MG63 (cell line): Measurements from ENCODE around the gene CERS1. TPM values are rescaled to one million over a fixed set of nuclear protein-coding genes. Genes with fewer than 3 reads are reported as not detected.
"Not testable (repeated sequence)": the region's sequence is repeated elsewhere in the genome, so short reads cannot be mapped to it uniquely, and the experiment has no call there.

Source experiments
- DNase-seq: peaks from one replicate; pipeline ENCODE4 v3.0.0-alpha.2; 2020
- H3K27me3 ChIP-seq: fragments of 250-450 bp; sonication (Bioruptor Pico); 2 replicates; pipeline ENCODE4 v1.5.1; 2020; ENCODE audit warnings: mild to moderate bottlenecking, moderate library complexity
- H3K36me3 ChIP-seq: fragments of 250-450 bp; sonication (Bioruptor Pico); 2 replicates; pipeline ENCODE4 v1.5.1; 2020; ENCODE audit warnings: mild to moderate bottlenecking, moderate library complexity
- H3K4me3 ChIP-seq: fragments of 250-450 bp; sonication (Bioruptor Pico); 2 replicates; pipeline ENCODE4 v1.5.1; 2020; ENCODE audit warnings: mild to moderate bottlenecking, moderate library complexity
- H3K9me3 ChIP-seq: fragments of 250-450 bp; sonication (Bioruptor Pico); 2 replicates; pipeline ENCODE4 v1.5.1; 2020; ENCODE audit warnings: mild to moderate bottlenecking, moderate library complexity
- total RNA-seq: library from RNA; depleted of rRNA; stranded (reverse); fragments of >200 nt; shearing (Covaris generic); gene quantifications from 2 replicates; pipeline ENCODE4 v1.2.3, GENCODE V29; 2014; ENCODE audit warnings: low replicate concordance

CERS1 gene
- total RNA-seq, 1 experiment from 2014 or later, result 9.9 TPM

DNA sequence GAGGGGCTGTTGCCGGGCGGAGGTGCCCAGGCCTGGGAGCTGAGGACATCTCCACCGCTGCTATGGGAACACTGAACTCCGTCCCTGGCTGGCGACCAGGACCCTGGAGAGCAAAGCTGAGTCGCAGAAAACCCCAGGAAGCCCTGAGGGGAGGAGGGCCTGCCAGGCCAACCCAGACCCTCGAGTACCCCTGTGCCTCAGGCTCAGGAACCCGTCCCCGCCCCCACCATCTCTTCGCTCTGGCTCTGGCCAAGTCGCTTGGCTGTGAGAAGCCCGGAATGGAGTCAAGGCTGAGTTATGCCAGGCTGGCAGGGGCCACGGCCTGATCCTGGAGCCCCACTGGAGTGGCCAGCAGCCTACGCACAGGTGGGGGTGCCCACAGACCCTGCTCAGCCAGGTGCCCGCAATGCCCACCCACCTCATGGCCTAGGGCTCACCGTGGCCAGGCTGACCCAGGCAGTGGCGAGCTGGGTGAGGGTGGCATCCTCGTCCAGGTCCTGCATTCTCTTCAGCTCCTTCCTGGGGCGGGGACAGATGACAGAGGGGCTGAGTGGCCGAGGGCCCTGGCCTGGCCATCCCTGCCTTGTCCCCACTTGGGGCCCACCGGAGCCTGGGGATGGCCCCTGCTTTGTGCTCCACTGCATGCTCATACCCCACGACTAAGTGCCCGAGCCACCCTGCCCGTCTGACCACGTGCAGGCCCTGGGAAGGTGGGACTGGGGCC is 8.5 kb upstream of the CERS1 start:
- Histone ChIP-seq H3K4me3 (no peak overlapping the region), H3K27me3 (no peaks in the 10 kb centered on the region), H3K9me3 (no peaks in the 10 kb centered on the region), H3K36me3 (peaks cover 95% of the 10 kb centered on the region)
- DNase-seq, result no peak

DNA sequence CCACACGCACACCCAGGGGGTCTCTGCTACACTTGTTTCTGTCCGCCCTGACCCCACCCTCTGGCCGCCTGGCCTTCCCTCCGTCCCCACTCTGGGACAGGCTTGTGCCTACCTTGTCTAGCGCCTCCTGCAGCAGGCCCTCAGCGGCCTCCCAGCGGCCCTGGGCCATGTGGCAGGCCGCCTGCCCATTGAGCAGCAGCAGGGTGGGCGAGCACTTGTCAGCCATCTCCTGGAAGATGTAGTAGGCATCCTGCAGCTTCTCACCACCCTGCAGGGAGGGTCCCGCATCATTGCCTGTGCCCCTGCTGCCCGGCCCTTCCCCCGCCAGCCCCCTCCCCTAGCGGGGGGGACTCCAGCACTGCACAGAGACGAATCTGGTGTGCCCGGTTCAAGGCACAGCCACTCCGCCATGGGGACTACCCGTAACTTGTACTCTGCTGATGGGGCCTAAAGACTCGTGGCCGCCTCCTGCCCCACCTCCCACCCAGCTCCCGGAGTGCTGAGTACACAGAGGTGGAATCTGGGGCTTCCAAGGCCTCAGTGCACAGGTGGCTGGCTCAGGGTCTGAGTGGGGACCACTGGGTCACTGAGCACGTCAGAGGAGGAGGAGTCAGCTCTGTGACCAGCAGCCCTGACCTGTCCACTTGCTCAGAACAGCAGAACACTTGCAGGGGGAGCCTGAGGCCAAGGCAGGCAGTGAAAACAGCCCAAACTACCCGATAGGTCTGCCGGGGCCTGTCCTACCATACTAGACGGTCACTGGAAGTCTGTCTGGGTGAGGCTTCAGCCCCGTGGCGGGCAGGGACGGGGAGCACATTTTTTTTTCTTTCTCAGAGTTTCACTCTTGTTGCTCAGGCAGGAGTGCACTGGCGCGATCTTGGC is 7.4 kb upstream of the CERS1 start:
- H3K27me3 ChIP-seq, result no peaks in the 10 kb centered on the region
- DNase-seq, result no peak
- H3K9me3 ChIP-seq, result no peaks in the 10 kb centered on the region
- peaks cover 96% of the 10 kb centered on the region for H3K36me3 ChIP-seq
- no peak overlapping the region for H3K4me3 ChIP-seq

DNA sequence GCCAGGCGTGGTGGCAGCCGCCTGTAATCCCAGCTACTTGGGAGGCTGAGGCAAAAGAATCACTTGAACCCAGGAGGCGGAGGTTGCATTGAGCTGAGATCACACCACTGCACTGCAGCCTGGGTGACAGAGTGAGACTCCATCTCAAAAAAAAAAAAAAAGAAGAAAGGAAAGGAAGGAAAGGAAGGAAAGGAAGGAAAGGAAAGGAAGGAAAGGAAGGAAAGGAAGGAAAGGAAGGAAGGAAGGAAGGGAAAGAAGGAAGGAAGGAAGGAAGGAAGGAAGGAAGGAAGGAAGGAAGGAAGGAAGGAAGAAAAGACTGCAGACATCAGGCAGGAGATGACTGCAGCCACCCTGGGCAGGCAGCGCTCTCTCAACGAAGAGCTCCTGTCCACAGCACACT is 6.6 kb upstream of the CERS1 start:
- not testable (repeated sequence) for H3K27me3 ChIP-seq, DNase-seq, H3K9me3 ChIP-seq, H3K4me3 ChIP-seq
- peaks cover 87% of the 10 kb centered on the region for H3K36me3 ChIP-seq

DNA sequence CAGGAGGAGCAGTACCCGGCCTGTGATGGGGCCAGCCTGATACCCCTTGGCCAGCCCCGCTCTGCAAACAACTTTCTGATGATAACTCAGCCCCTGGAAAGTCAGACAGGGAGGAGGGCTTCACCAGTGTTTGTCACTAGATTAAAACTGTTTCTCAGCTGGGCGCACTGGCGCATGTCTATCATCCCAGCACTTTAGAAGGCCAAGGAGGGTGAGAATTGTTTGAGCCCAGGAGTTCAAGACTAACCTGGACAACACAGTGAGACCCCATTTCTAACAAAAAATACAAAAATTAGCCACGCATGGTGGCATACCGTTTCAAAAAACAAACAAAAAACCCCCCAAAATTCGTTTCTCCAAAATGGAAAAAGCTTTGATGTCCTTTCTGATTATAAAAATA is 5.5 kb upstream of the CERS1 start:
- no peaks in the 10 kb centered on the region for H3K9me3 ChIP-seq
- H3K36me3 ChIP-seq, result peaks cover 77% of the 10 kb centered on the region
- DNase-seq, result no peak
- no peaks in the 10 kb centered on the region for H3K27me3 ChIP-seq
- no peak overlapping the region for H3K4me3 ChIP-seq

DNA sequence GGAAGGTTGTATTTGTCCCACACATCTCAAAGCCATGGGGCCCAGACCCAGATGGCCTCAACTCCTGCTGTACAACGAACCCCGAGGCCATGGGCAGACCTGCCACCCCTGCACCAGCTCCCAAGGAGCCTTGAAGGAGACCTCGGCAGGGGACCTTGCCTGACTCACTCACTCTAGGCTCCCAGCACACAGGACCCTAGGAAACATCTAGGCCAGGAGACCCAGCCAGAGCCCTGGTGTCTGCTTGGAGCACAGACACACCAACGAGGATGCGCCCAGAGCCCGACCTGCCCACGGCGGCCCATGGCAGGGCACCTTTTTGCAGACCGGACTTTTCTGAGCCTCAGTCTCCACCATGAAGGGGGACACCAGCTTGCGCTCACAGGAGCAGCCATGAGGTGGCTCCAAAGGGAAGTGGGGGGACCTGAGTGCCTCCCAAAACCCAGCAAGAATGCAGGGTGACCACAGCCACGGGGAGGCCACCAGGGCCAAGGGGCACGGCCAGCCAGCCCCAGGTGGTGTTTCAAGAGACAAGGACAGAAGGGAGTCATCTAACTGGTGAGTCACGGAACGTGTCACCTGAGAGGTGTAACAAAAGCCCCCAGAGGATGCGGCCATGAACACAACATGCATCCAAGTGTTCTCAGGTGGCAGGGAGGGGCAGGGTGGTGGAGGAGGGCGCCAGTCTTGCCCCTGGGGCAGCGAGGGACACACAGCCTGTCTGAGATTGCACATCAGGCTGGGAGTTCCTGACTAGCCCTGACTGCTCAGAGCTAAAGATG is 4.9 kb upstream of the CERS1 start:
- Histone ChIP-seq H3K9me3 (no peaks in the 10 kb centered on the region), H3K36me3 (peaks cover 71% of the 10 kb centered on the region), H3K27me3 (no peaks in the 10 kb centered on the region), H3K4me3 (no peak overlapping the region)
- DNase-seq, result no peak

DNA sequence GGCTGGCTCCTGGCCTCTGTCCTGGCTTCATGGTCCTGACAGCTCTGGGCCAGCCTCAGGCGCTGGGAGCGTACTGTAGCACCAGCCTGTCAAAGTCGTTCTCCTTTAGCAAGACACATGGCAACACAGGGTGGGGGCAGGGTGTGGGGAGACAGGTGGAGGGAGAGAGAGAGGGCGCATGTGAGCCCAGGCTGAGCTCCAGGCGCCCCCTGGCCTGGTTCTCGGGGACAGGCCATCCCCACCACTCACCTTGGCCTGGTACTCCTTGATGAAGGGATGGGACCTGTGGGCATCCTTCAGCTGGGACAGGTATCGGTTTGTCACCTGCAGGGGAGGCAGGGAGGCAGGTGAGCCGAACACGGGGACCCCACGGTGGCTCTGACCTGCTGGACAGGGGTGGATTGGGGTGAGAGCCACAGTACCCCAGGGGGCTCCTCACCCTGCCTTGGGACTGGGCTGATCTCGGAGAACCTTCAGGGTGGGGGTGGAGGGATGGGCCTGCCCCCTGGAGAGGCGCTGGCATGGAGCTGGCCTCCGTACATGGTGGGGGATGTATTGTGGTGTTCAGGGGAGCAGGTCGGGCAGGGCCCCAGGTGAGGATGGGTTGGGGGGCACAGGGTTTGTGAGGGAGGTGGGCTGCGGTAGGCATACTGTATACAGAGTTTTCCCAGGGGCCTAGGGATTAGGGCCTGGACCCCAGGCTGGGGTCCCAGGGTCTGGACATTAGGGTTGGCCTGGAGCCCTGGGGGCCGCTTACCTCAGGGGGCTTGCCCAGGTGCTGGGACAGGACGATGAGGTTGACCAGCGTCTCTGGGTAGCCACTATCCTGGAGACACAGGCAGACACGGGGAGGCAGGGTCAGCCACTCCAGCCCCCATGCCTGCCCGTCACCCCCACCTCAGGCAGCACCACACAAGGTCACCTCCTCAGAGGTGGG is 3.9 kb upstream of the CERS1 start:
- Histone ChIP-seq H3K36me3 (peaks cover 61% of the 10 kb centered on the region), H3K9me3 (0 out of 2 replicates have a peak, but pooled peaks cover 2% of the 10 kb centered on the region), H3K27me3 (no peaks in the 10 kb centered on the region), H3K4me3 (no peak overlapping the region)
- DNase-seq, result no peak

DNA sequence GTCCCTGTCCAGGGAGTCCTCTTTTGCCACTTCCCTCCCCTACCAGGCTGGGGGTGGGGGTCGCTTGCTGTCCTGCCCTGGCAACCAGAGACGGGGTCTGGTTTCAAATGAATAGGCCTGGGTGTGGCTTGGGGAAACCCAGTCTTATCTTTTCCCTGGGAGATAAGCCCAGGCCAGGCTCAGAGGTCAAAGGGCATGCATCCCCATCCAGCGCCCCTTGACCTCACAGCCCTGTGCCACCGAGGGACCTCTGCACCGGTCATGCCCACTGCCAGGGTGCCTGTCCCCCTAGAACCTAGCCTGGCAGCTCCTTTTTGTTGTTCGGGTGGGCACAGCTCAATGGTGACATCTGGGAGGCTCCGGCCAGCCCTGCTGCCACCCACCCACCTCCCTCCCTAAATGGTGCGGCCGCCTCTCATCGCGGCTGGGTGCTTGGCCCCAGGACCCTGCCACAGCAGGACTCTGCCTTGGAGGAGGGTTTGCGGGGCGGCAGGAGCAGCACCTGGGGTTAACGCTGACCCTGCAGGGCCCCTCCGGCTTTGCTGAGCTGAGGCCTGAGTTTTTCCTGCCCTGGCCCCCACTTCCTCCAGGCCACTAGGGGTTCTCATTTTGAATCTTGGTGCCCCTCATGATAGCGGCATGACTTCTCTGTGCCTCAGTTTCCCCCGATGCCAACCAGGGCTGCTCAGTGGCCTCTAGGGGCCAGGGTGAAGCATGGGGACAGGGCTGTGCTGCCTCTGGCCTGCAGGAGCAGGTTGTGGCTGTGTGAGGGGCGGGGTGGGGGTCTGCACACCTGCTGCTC is 2.9 kb upstream of the CERS1 start:
- Histone ChIP-seq H3K36me3 (peaks cover 50% of the 10 kb centered on the region), H3K27me3 (no peaks in the 10 kb centered on the region), H3K4me3 (no peak overlapping the region), H3K9me3 (0 out of 2 replicates have a peak, but pooled peaks cover 2% of the 10 kb centered on the region)
- no peak for DNase-seq

DNA sequence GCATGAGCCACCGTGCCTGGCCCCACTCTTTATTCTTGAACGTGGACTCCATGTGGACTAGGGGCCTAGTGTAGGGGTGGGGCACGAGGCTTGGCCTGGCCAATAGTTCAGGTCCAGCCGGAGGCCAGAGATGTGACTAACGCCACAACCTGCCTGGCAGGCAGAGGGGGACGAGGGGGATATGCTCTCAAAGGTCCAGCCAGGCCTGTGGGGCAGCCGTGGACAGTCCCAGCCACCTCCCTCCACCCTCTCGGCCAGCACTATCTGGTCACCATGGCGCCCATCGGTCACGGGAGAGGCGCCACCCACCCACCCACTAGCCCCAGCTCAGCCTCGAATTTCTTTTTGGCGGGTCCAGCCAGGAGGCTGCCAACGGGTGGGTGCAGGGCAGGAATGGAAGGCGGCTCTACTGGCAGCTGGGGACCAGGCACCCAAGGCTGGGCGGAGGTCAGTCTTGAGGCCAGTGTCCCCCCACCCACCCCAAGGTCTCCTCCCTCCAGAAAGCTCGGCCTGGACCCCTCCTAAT is 2.2 kb upstream of the CERS1 start:
- Histone ChIP-seq H3K36me3 (peaks cover 43% of the 10 kb centered on the region), H3K4me3 (no peak overlapping the region), H3K9me3 (0 out of 2 replicates have a peak, but pooled peaks cover 2% of the 10 kb centered on the region), H3K27me3 (no peaks in the 10 kb centered on the region)
- DNase-seq, result peak; percentile 74

DNA sequence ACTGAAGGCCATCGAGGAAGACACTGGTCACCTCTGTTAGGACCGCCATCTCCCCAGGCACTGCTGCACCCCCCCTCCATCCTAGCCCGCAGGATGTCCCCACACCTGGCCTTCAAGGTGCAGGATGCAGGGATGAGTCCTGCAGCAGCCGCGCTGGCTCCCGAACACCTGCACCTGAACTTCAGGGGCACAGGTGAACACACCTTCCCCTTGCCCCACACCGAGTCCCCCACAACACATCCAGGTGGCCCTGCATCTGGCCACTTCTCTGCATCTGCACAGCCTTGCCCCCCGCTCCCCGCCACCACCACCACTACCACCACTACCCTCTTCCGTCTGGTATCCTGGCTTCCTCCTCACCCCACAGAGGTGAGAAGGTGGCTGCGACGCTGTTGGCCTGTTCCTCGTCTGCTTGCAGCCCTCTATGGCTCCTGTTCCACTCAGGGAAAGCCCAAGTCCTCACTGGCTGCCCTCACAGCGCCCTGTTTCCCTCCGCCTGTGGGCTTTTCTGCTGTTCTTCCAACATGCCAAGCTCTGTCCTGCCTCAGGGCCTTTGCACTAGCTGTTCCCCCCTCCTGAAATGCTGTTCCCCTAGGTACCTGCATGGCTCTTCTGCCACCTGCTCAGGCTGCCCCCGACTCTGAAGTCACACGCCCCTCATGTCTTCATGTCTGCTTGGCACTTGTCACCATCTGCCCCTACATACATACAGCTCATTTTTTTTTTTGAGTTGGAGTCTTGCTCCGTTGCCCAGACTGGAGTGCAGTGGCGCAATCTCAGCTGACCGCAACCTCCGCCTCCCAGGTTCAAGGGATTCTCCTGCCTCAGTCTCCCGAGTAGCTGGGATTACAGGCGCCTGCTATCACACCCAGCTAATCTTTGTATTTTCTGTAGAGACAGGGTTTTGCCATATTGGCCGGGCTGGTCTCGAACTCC is 1.4 kb upstream of the CERS1 start:
- 0 out of 2 replicates have a peak, but pooled peaks cover 2% of the 10 kb centered on the region for H3K9me3 ChIP-seq
- no peak overlapping the region for H3K4me3 ChIP-seq
- DNase-seq, result no peak
- H3K27me3 ChIP-seq, result no peaks in the 10 kb centered on the region
- H3K36me3 ChIP-seq, result peaks cover 39% of the 10 kb centered on the region

DNA sequence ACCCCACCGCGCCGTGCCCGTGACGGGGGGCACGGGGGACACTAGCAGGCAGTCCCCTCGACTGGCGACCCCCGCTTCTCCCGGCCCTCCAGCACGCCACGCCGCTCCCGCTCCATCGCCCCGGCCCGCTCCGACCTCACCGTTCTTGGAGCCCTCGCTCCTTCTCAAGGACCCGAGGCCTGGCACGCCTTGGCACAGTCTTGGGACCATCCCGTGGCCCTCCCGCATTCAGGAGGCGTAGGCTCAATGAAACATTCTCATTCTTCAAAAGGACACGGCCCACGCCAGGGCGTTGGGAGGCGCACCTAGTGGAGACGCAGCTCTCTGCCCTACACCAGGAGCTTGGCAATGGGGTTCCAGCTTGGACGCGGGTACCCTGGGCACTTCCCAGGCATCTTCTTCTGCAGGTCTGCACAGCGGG is 473 bp upstream of the CERS1 start:
- Histone ChIP-seq H3K4me3 (no peak overlapping the region; the same call in 1 of the 2 replicates), H3K36me3 (peaks cover 30% of the 10 kb centered on the region), H3K27me3 (no peaks in the 10 kb centered on the region), H3K9me3 (0 out of 2 replicates have a peak, but pooled peaks cover 2% of the 10 kb centered on the region)
- no peak for DNase-seq

DNA sequence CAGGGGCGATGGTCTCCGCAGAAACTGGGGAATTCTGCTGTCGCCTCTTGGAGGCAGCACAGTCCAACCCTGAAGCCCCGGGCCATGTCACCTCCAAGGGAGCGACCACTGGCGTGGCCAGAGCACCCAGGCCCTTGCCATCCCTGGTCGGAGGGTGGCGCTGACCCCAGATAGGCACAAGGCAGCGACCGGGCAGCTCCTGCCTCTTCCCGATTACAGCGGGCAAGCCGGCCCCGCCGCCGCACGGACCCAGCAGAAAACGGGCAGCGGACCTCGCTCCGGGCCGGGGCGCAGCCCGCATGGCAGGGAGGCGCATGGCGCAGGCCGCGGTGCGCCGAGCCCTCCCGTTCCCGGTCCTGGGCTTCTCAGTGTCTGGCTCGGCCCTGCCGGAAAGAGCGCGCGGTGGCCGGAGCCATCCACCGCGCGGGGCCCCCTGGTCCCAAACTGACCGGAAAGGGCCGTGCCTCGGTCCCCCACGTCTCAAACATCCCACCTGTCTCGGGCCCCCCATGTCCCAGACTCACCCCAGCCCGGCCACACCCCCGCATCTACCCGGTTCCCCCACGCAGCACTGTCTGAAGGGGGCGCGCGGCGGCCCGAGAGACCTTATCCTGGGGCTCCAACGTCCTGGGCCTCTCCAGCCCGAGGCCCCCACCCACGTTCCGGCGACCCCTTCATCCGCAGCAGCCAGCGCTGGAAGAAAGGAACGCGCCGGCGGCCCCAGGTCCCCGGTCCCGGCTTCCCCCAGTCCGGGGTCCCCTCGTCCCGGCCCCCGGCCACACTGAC is 727 bp downstream of the CERS1 start:
- Histone ChIP-seq H3K36me3 (peaks cover 18% of the 10 kb centered on the region), H3K27me3 (no peaks in the 10 kb centered on the region), H3K4me3 (peak overlapping the region; percentile 66), H3K9me3 (0 out of 2 replicates have a peak, but pooled peaks cover 2% of the 10 kb centered on the region)
- peak; percentile 82 for DNase-seq

DNA sequence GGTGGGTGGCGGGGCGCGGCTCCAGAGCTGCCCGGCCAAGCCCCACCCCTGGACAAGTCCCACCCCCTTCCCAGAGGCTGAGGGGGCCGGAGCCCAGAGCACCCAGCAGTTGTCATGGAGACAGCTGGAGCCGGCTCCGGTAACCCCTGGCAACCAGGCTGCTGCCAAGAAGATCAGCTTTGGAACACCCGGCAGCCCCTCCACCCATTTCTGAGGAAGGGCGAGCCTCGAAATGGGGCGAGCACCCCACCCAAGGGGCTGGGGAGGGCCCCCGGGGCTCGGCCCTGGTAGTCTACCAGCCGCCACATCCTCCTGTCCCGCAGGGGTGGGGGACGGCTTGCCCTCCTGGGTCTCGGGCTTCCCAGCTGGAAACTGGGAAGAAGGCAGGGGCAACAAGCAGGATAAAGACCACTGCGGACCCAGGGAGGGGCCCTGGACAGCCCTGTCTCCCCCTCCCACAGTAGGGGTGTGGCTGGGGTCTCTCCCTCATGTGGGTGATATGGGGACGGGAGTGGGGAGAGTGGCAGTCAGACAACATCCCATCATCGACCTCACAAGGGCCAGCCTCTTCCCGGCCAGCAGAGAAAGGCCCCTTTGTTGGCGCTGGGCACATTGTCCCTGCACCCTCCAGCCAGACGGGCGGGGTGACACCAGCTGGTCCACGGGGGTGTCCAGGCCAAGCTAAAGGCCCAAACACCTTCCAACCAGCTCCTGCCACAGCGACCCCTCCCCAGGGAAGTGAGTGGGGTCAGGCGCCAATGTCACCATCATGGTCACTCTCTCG is 1.5 kb downstream of the CERS1 start:
- H3K4me3 ChIP-seq, result peak overlapping the region; percentile 66
- H3K9me3 ChIP-seq, result 0 out of 2 replicates have a peak, but pooled peaks cover 2% of the 10 kb centered on the region
- peak; percentile 45 for DNase-seq
- no peaks in the 10 kb centered on the region for H3K27me3 ChIP-seq
- peaks cover 10% of the 10 kb centered on the region for H3K36me3 ChIP-seq
